DMS53 (cell line): ENCODE data around the gene CFAP68.
"Not testable (repeated sequence)": the region's sequence is repeated elsewhere in the genome, so short reads cannot be mapped to it uniquely, and the experiment has no call there.

ENCODE experiments used
- DNase-seq: peaks from one replicate; lab custom pipeline; 2025; lab: John Stamatoyannopoulos, UW

The CFAP68 gene

GRCh38 chr11:111870886-111871692 is 8.3 kb upstream of the CFAP68 start, which contains the start of gene ALG9:
TSS of gene ALG9 (minus strand) at chr11:111871581. CDS start at chr11:111871482, 99 bp downstream.
- peak; percentile 87 for DNase-seq

DNA sequence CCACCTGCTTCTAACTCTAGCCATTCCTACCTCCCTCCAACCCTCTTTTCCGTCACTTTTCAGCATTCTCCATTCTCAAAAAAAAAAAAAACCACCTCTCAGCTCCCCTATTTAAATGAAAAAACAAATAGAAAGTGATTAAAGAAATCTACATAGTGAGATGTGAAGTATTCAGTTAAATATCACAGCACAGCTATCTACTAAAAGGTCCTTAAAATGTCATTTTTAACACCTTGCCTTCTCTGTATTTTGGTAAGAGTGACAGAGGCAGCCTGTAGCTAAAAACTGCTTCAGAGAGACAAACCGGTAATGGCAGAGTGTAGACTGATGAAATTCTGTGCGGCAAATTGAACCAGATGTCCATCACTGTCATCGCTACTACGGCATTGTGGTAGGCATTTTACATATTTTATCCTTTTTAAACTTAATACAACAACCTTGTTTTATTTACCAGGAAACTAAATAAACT is 7.6 kb upstream of the CFAP68 start:
- peak; percentile 41 for DNase-seq

DNA sequence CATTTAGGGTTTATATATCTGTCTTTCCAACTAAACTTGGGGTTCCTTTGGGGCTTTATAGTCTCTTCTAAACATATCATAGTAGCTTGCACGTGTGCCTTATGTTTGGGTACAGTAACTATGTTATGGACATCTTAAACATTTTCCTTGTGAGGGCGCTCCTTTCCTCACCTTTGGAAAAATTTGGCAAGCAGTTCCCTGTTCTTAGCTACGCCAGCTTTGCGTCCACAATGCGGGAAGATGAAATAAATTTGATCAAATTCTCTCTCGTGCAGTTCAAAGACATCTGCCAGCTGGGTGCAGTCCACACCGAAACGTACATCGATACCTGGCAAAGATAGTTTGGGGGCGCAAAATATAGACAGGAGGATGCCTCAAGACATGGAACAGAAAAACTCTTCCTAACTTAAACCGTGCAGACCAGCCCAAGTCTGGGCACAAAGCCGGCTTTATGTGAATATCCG is 924 bp upstream of the CFAP68 start:
- no peak for DNase-seq

- no peak for DNase-seq
These were observed 258 bp downstream of the CFAP68 start for GRCh38 chr11:111879637-111879960.

DNA sequence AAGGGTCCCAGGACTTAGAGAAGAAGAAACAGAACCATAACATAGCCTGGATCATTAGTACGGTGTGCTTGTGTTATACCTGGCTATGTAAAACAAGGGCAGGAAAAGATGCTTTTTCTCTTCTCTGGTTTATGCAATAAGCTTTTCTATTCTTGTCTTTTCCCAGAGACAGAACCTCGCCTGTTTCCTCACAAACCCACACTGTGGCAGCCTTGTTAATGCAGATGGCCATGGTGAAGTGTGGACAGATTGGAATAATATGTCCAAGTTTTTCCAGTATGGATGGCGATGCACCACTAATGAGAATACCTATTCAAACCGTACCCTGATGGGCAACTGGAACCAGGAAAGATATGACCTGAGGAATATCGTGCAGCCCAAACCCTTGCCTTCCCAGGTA is 2.9 kb downstream of the CFAP68 start:
- no peak for DNase-seq

DNA sequence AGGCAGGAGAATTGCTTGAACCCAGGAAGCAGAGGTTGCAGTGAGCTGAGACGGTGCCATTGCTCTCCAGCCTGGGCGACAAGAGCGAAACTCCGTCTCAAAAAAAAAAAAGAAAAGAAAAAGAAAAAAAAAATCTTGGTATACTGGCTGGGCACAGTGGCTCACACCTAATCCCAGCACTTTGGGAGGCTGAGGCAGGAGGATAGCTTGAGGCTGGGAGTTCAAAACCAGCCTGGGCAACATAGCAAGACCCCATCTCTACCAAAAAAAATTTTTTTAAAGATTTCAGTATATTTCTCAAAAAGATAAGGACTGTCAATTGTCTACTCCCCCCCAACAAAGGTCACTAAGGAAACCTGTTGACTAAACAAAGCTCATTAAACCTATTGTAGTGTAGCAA is 5.7 kb downstream of the CFAP68 start:
- DNase-seq: not testable (repeated sequence)

GRCh38 chr11:111886032-111886431 is 6.7 kb downstream of the CFAP68 start:
- DNase-seq: no peak

DNA sequence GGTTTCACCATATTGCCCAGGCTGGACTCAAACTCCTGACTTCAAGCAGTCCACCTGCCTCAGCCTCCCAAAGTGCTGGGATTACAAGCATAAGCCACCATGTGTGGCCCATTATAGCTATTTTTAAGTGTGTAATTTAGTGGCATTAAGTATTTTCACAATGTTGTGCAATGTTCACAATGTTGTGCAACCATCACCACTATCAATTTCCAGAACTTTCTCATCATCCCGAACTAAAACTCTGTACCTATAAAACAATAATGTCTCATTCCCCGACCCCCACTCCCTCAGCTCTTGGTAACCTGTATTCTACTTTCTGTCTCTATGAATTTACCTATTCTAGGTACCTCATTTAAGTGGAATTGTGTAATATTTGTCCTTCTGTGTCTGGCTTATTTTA is 7.5 kb downstream of the CFAP68 start:
- no peak for DNase-seq

GRCh38 chr11:111905411-111905810 is 26.1 kb downstream of the CFAP68 start:
- DNase-seq: no peak

- DNase-seq: no peak
These were observed 27.3 kb downstream of the CFAP68 start for GRCh38 chr11:111906680-111907079.

GRCh38 chr11:111908639-111909305 is 29.4 kb downstream of the CFAP68 start:
- peak; percentile 13 for DNase-seq

DNA sequence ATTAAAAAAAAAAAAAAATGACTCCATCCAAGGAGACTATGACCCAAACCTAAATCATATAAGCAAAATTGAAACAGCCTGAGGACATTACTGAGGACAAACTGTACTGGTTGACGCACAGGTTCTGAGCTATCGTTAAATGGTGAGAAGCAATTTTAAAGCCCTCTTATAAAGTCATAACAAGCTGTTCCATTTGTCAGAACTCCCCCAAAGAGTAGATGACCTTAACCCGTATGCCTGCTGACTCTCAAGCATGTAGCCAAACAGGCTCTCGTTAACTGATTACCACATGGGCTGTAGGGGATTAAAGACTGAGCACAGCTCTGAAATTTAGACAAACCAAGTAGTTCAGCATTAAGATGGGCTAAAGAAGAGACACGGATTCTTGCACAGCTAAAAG is 30.0 kb downstream of the CFAP68 start:
- no peak for DNase-seq

- DNase-seq: no peak
These were observed 31.6 kb downstream of the CFAP68 start for GRCh38 chr11:111910676-111911562.

DNA sequence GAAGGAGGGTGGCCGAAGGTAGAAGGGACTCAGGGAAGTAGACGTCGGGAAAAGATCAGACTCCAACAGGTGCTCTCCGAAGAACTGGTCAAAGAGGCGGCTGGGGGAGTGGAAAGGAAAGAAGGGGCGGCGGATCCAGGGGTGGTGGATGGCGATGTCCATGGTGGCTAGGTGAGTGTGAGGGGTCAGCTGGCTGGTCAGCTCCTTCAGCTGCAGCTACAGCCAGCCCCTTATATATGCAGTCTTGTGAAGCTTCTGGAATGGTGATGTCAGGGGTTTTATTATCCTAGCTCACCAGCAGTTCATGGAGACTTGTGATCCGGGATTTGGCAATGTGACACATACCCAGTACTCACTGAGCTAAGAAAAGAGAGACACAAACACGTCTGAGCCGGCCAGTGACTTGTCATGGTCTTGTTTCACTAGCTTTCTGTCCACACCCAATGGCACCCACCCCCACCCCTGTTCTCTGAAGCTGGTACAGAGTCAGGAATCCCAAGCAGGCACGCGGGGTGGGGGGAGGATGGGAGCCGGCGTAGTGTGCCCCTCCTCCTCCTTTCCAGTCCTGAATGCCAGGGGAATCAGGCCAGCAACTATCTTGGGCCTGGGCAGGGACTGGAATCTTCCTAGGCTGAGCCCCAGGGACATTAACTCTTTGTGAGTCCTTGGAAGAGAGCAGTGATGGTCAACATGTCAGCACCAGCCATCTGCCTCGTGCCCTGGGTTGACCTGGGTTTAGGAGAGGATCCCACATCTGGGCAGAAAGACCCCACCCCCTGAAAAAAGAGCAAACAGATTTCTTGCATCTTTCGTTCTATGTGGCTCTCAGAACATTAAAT is 32.4 kb downstream of the CFAP68 start, which contains the start of gene CRYAB:
Gene CRYAB (minus strand): TSS at position 208 of the 839 bp plus-strand sequence. CDS start 46 bp downstream, at position 162.
- peak; percentile 14 for DNase-seq

GRCh38 chr11:111912535-111912934 is 33.2 kb downstream of the CFAP68 start, which contains the start of gene HSPB2:
TSS of gene HSPB2 (plus strand) at chr11:111912734. CDS start at chr11:111912830, 96 bp downstream.
- DNase-seq: no peak

DNA sequence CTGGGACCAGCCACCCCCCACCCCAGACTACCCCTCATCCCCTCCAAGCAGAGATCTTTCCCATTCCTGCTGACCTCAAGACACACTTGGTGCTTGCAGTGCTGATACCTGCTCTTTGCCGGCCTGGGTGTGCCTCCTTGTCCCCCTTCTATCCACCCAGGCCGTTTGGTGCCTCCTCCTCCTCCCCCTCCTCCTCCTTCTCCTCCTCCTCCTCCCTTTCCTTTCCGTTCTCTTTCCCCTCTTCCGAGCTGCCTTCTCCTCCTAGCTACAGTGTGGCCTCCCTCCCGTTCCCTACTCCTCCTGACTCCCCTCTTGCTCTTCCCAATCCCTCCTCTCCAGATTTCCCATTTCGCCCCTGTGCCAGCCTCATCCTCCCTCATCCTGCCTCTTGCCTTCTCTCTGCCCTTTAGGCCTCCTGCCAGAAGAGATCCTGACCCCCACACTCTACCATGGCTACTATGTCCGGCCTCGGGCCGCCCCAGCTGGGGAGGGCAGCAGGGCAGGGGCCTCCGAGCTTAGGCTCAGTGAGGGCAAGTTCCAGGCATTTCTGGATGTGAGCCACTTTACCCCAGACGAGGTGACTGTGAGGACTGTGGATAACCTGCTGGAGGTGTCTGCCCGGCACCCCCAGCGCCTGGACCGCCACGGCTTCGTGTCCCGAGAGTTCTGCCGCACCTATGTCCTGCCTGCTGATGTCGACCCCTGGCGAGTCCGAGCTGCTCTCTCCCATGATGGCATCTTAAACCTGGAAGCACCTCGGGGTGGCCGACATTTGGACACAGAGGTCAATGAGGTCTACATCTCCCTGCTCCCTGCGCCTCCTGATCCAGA is 33.9 kb downstream of the CFAP68 start:
- no peak for DNase-seq

GRCh38 chr11:111913997-111914396 is 34.7 kb downstream of the CFAP68 start:
- DNase-seq: no peak

- no peak for DNase-seq
These were observed 37.4 kb downstream of the CFAP68 start for GRCh38 chr11:111916768-111917167.

DNA sequence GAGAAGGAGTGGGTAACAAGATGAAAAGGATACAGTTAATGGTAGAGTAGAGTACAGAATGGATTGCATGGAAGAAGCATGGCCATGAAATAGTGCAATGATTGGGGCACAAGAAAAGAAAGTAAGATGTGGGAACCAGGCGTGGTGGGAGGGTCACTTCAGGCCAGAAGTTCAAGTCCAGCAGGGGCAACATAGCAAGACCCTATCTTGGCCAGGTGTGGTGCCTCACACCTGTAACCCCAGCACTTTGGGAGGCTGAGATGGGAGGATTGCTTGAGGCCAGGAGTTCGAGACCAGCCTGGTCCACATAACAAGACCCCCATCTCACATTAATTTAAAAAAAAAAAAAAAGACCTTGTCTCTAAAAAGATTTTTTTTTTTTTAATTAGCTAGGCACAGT is 38.0 kb downstream of the CFAP68 start:
- DNase-seq: no peak

GRCh38 chr11:111917788-111918187 is 38.4 kb downstream of the CFAP68 start:
- peak; percentile 49 for DNase-seq
